Measurements from ENCODE around the gene MEP1A.

GRCh38 chr6:46758960-46759753 lies 34.0 kb upstream of the MEP1A start:
- TF ChIP-seq CTCF (IDR thresholded peaks at IDR 0.05 in 2 of 3, conservative IDR thresholded peaks at IDR 0.05 in 1 of 3; ENCODE audit: insufficient read depth in 2 of 3, low read depth in 1 of 3, low read length in 3 of 3), result no peak
- TF ChIP-seq PRPF4 (IDR thresholded peaks at IDR 0.05; ENCODE audit: insufficient read depth, low read depth, low read length, poor library complexity, severe bottlenecking), result no peak
- TF ChIP-seq CCNT2 (IDR thresholded peaks at IDR 0.05; ENCODE audit: borderline replicate concordance, extremely low read depth, insufficient read length, low read depth, low read length), result no peak
- no peak for TF ChIP-seq RBM39 (optimal IDR thresholded peaks at IDR 0.05; ENCODE audit: low read depth, low read length)
- no peak for TF ChIP-seq CHD1 (IDR thresholded peaks at IDR 0.05; ENCODE audit: low read length)
- no peak for TF ChIP-seq POLR2AphosphoS5 (IDR thresholded peaks at IDR 0.05; ENCODE audit: control insufficient read depth, insufficient read depth, low read depth, low read length)
- no peak for TF ChIP-seq CBX1 (IDR thresholded peaks at IDR 0.05; ENCODE audit: low read depth)

Measured in K562 (cell line).